ENCODE measurements around the gene MYO18A. TPM values are rescaled to one million over a fixed set of nuclear protein-coding genes. Genes with fewer than 3 reads are reported as not detected.

Gene MYO18A
- total RNA-seq, 1 experiment from 2014 or later: 24.0 TPM

GRCh38 chr17:29193146-29193545 lies 12.9 kb upstream of the MYO18A start:
- CTCF ChIA-PET: interaction anchor here (0.6 to 1.4 kb wide), 4 partner anchors 13 to 227 kb away, joined by 3 to 7 read pairs (median 4); partner anchors contain the start of gene MYO18A
- Mint-ChIP-seq H3K4me3 (ENCODE audit: unreplicated experiment) (no peak overlapping the region), H3K4me1 (ENCODE audit: insufficient read depth, unreplicated experiment) (no peaks in the 10 kb centered on the region), H3K27me3 (ENCODE audit: insufficient read depth, unreplicated experiment) (no peaks in the 10 kb centered on the region), H3K27ac (ENCODE audit: low read depth, unreplicated experiment) (no peak overlapping the region), H3K9me3 (ENCODE audit: unreplicated experiment) (no peaks in the 10 kb centered on the region), H3K36me3 (ENCODE audit: insufficient read depth, unreplicated experiment) (no peaks in the 10 kb centered on the region)
- no peak for DNase-seq (ENCODE audit: unreplicated experiment)
- intact Hi-C loops (cut with micrococcal nuclease): no loop called here
- BruUV-seq (replicated peaks): no TSS peak
- POLR2A ChIA-PET: interaction anchor here (1.3 kb wide), 1 partner anchor 14 kb away, joined by 3 read pairs; no protein-coding TSS in a partner anchor
- no peak for TF ChIP-seq CTCF (IDR thresholded peaks at IDR 0.05; ENCODE audit: unreplicated experiment)

GRCh38 chr17:29190592-29191207 lies 10.5 kb upstream of the MYO18A start:
- TF ChIP-seq CTCF (IDR thresholded peaks at IDR 0.05; ENCODE audit: unreplicated experiment): no peak
- H3K4me3 Mint-ChIP-seq (ENCODE audit: unreplicated experiment): no peak overlapping the region
- no peaks in the 10 kb centered on the region for H3K36me3 Mint-ChIP-seq (ENCODE audit: insufficient read depth, unreplicated experiment)
- no peaks in the 10 kb centered on the region for H3K9me3 Mint-ChIP-seq (ENCODE audit: unreplicated experiment)
- intact Hi-C loops (cut with micrococcal nuclease): no loop called here
- DNase-seq (ENCODE audit: unreplicated experiment): no peak
- CTCF ChIA-PET: interaction anchor here (1.0 to 1.7 kb wide), 2 partner anchors 10 to 42 kb away, joined by 4 to 6 read pairs; partner anchors contain the start of gene MYO18A
- BruUV-seq (replicated peaks): no TSS peak
- H3K27ac Mint-ChIP-seq (ENCODE audit: low read depth, unreplicated experiment): no peak overlapping the region
- no peaks in the 10 kb centered on the region for H3K4me1 Mint-ChIP-seq (ENCODE audit: insufficient read depth, unreplicated experiment)
- H3K27me3 Mint-ChIP-seq (ENCODE audit: insufficient read depth, unreplicated experiment): no peaks in the 10 kb centered on the region
- POLR2A ChIA-PET: interaction anchor here (0.7 to 1.4 kb wide), 2 partner anchors 11 to 34 kb away, joined by 3 to 7 read pairs; partner anchors contain the start of gene MYO18A

- no peak for TF ChIP-seq CTCF (IDR thresholded peaks at IDR 0.05; ENCODE audit: unreplicated experiment)
- H3K36me3 Mint-ChIP-seq (ENCODE audit: insufficient read depth, unreplicated experiment): no peaks in the 10 kb centered on the region
- DNase-seq (ENCODE audit: unreplicated experiment): no peak
- H3K4me1 Mint-ChIP-seq (ENCODE audit: insufficient read depth, unreplicated experiment): no peaks in the 10 kb centered on the region
- no peaks in the 10 kb centered on the region for H3K9me3 Mint-ChIP-seq (ENCODE audit: unreplicated experiment)
- no peak overlapping the region for H3K4me3 Mint-ChIP-seq (ENCODE audit: unreplicated experiment)
- no peak overlapping the region for H3K27ac Mint-ChIP-seq (ENCODE audit: low read depth, unreplicated experiment)
- ChIA-PET CTCF (interaction anchor here (0.5 to 1.7 kb wide), 5 partner anchors 9 to 65 kb away, joined by 3 to 6 read pairs (median 4); partner anchors contain the start of gene MYO18A), POLR2A (interaction anchor here (0.7 kb wide), 1 partner anchor 34 kb away, joined by 3 read pairs; no protein-coding TSS in a partner anchor)
- no TSS peak for BruUV-seq (replicated peaks)
- intact Hi-C loops (cut with micrococcal nuclease): no loop called here
- no peaks in the 10 kb centered on the region for H3K27me3 Mint-ChIP-seq (ENCODE audit: insufficient read depth, unreplicated experiment)
These were observed 9.8 kb upstream of the MYO18A start for GRCh38 chr17:29190039-29190438.

GRCh38 chr17:29189355-29189754 lies 9.2 kb upstream of the MYO18A start:
- intact Hi-C loops (cut with micrococcal nuclease): no loop called here
- Mint-ChIP-seq H3K9me3 (ENCODE audit: unreplicated experiment) (no peaks in the 10 kb centered on the region), H3K4me3 (ENCODE audit: unreplicated experiment) (no peak overlapping the region), H3K27me3 (ENCODE audit: insufficient read depth, unreplicated experiment) (no peaks in the 10 kb centered on the region), H3K36me3 (ENCODE audit: insufficient read depth, unreplicated experiment) (no peaks in the 10 kb centered on the region), H3K27ac (ENCODE audit: low read depth, unreplicated experiment) (no peak overlapping the region), H3K4me1 (ENCODE audit: insufficient read depth, unreplicated experiment) (no peaks in the 10 kb centered on the region)
- DNase-seq (ENCODE audit: unreplicated experiment): no peak
- BruUV-seq (replicated peaks): no TSS peak
- no peak for TF ChIP-seq CTCF (IDR thresholded peaks at IDR 0.05; ENCODE audit: unreplicated experiment)
- ChIA-PET POLR2A (interaction anchor here (0.9 kb wide), 1 partner anchor 10 kb away, joined by 3 read pairs; the partner anchor contains the start of gene MYO18A), CTCF (interaction anchor here (0.5 to 1.7 kb wide), 6 partner anchors 9 to 65 kb away, joined by 3 to 6 read pairs (median 4); partner anchors contain the start of gene MYO18A)

All from MCF 10A (cell line).